Right atrium auricular region (tissue), 2 donors: ENCODE results near the gene WWOX. TPM values are rescaled to one million over a fixed set of nuclear protein-coding genes. Genes with fewer than 3 reads are reported as not detected.

Experiments used
- DNase-seq: peaks from one replicate; pipeline ENCODE4 v3.0.0-alpha.2; 2019; ENCODE audit warnings: low spot score
- H3K27ac ChIP-seq, 2 donors: fragments of 200-600 bp; sonication (generic); 1 replicate in 1 of 2; 2 replicates in 1 of 2; pipeline ENCODE4 v1.5.1; 2016 to 2019
- H3K27me3 ChIP-seq, 2 donors: fragments of 200-600 bp; sonication (generic); one replicate each; pipeline versions ENCODE4 v1.5.1 to v1.6.0; 2017 to 2019
- H3K36me3 ChIP-seq: fragments of 200-600 bp; sonication (generic); one replicate; pipeline ENCODE4 v1.5.1; 2016
- H3K4me1 ChIP-seq, 2 donors: fragments of 200-600 bp; sonication (generic); one replicate each; pipeline versions ENCODE4 v1.5.1 to v1.6.0; 2017 to 2019
- H3K4me3 ChIP-seq, 2 donors: fragments of 200-600 bp; sonication (generic); 1 replicate in 1 of 2; 2 replicates in 1 of 2; pipeline ENCODE4 v1.5.1; 2017 to 2019; ENCODE audit warnings: mild to moderate bottlenecking in 1 of 2, moderate library complexity in 1 of 2
- H3K9me3 ChIP-seq, 2 donors: fragments of 200-600 bp; sonication (generic); one replicate each; pipeline ENCODE4 v1.5.1; 2019
- total RNA-seq, 2 donors: library from RNA; depleted of rRNA; stranded (reverse); fragments of >200 nt; gene quantifications; one replicate each; pipeline ENCODE4 v1.1.0, GENCODE V29; 2016
- TF ChIP-seq, protein P1 (sequence below), 2 donors: fragments of 200-600 bp; sonication (generic); IDR thresholded peaks; one replicate each; pipeline ENCODE4 v1.5.1; 2019; ENCODE audit warnings: antibody characterized with exemption in 2 of 2

Gene WWOX
- total RNA-seq, 2 donors from 2014 or later = 14.8 to 20.8 TPM

DNA sequence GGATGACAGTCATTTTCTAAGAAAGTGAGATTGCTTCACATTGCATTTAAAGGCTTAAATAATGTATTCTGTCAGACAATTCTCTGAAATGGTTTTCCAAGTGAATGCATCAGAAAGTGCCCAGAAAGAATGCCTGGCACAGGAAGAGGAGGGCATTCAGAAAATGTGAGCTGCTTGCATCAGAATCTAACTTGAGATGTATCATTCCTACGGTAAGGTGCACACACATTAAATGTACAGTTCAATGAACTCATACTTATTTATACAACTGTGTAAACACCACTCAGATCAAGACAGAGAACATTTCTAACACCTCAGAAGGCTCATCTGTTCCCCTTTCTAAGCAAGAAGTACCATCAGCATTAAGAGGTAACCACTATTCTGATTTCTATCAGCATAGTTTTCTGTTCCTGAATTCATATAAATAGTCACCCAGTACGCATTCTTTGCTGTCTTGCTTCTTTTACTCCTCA is 863.0 kb downstream of the WWOX start:
- DNase-seq = no peak
- H3K36me3 ChIP-seq = no peaks in the 10 kb centered on the region
- H3K27ac ChIP-seq = no peak overlapping the region
- H3K4me3 ChIP-seq = no peak overlapping the region
- H3K27me3 ChIP-seq = no peaks in the 10 kb centered on the region
- peaks cover 0 to 7% of the 10 kb centered on the region in 2 donors for H3K9me3 ChIP-seq
- no peaks in the 10 kb centered on the region for H3K4me1 ChIP-seq
- TF ChIP-seq, protein P1, sequence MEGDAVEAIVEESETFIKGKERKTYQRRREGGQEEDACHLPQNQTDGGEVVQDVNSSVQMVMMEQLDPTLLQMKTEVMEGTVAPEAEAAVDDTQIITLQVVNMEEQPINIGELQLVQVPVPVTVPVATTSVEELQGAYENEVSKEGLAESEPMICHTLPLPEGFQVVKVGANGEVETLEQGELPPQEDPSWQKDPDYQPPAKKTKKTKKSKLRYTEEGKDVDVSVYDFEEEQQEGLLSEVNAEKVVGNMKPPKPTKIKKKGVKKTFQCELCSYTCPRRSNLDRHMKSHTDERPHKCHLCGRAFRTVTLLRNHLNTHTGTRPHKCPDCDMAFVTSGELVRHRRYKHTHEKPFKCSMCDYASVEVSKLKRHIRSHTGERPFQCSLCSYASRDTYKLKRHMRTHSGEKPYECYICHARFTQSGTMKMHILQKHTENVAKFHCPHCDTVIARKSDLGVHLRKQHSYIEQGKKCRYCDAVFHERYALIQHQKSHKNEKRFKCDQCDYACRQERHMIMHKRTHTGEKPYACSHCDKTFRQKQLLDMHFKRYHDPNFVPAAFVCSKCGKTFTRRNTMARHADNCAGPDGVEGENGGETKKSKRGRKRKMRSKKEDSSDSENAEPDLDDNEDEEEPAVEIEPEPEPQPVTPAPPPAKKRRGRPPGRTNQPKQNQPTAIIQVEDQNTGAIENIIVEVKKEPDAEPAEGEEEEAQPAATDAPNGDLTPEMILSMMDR (IDR thresholded peaks at IDR 0.05) = no peak

DNA sequence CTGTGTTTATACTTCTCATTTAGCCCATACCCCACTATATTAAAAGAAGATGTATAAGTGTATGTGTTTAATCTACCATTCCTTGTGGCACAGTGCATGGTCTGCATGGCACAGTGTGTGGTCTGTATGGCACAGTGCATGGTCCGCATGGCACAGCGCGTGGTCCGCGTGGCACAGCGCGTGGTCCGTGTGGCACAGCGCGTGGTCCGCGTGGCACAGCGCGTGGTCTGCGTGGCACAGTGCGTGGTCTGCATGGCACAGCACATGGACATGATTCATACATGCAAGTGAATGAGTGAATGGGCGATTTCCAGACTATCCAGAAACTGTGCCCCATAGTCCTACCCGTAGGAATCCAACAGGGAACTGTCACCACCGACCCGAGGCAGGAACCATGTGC is 868.5 kb downstream of the WWOX start:
- no peak overlapping the region for H3K27ac ChIP-seq
- peaks cover 0 to 7% of the 10 kb centered on the region in 2 donors for H3K9me3 ChIP-seq
- H3K4me3 ChIP-seq = no peak overlapping the region
- H3K4me1 ChIP-seq = no peaks in the 10 kb centered on the region
- TF ChIP-seq, protein P1 (IDR thresholded peaks at IDR 0.05) = no peak
- no peaks in the 10 kb centered on the region for H3K27me3 ChIP-seq
- no peaks in the 10 kb centered on the region for H3K36me3 ChIP-seq
- no peak for DNase-seq

DNA sequence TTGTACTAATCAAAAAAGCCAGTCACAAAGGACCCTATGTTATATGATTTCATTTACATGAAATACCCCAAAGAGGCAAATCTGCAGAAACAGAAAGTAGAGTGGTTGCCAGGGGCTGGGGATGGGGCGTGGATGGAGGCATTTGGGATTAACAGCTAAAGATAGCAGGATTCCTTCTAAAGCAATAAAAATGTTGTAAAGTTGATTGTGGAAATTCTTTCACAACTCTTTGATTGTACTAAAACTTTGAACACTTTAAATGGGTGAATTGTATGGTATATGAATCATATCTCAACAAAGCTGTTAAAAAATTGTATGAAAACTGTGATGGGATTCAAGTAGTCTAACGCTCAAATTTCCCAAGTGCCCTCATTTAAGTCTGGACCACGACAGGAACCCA is 870.3 kb downstream of the WWOX start:
- DNase-seq = no peak
- Histone ChIP-seq H3K4me1 (no peaks in the 10 kb centered on the region), H3K27me3 (no peaks in the 10 kb centered on the region), H3K9me3 (no peaks in the 10 kb centered on the region), H3K27ac (no peak overlapping the region), H3K4me3 (no peak overlapping the region), H3K36me3 (no peaks in the 10 kb centered on the region)
- TF ChIP-seq, protein P1 (IDR thresholded peaks at IDR 0.05) = no peak

DNA sequence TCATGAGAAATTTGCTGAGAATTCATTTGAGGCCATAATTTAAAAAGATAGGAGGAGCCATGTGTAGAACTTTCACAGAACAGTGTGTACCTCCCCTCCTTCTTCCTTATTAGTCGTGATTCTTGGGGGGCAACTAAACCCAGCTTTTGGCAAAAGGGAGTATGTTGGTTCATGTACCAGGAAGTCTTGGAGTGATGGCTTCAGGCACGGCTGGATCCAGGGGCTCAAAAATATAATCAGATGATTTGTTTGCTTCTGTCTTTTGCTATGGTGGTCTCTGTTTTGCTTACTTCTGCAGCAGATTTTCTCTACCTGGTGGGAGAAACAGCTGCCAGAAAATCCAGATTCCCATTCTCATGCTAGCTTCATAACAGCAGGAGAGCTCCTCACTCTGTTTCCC is 871.2 kb downstream of the WWOX start:
- Histone ChIP-seq H3K4me1 (no peaks in the 10 kb centered on the region), H3K27me3 (no peaks in the 10 kb centered on the region), H3K9me3 (no peaks in the 10 kb centered on the region), H3K27ac (no peak overlapping the region), H3K36me3 (no peaks in the 10 kb centered on the region), H3K4me3 (no peak overlapping the region)
- no peak for DNase-seq
- TF ChIP-seq, protein P1 (IDR thresholded peaks at IDR 0.05) = no peak

DNA sequence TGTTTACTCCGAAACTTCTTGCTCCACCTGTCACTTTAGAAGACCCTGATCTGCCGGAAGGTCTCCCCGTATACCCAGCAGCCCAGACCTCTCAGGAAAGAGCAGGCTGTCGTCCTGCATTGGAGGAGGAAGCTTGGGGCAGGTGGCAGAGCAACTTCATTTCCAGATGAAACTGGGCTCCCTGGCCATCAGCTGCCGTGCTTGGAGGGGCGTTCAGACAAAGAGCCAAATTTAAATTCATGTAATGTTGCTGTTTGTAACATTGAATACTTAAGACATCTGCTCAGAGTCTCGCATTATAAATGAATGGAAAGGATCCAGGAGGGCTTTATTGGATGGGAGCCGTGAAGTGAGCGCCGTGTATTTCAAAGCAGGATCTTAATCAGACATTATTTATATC is 872.6 kb downstream of the WWOX start:
- Histone ChIP-seq H3K4me1 (no peaks in the 10 kb centered on the region), H3K4me3 (no peak overlapping the region), H3K9me3 (no peaks in the 10 kb centered on the region), H3K27ac (no peak overlapping the region), H3K36me3 (no peaks in the 10 kb centered on the region), H3K27me3 (no peaks in the 10 kb centered on the region)
- TF ChIP-seq, protein P1 (IDR thresholded peaks at IDR 0.05) = no peak
- DNase-seq = no peak

DNA sequence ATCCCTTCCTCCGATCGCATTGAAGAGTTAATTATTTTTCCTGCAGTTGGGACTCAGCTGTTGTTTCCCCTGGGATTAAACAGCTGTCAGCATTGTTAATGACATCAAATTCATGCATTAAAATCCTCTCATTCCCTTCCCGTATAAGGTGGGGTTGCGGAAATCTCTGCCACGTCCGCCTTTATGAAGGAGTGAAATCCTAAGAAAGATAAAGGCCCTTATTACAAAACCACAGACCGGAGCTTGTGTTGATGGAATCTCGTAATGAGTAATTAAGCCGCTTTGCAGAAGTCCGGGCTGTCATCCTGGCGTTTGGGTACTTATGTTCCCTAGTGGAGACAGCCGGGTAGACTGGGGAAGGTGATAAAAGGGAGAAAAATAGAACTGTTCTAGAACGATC is 873.5 kb downstream of the WWOX start:
- no peaks in the 10 kb centered on the region for H3K9me3 ChIP-seq
- no peaks in the 10 kb centered on the region for H3K27me3 ChIP-seq
- no peak overlapping the region for H3K27ac ChIP-seq
- H3K36me3 ChIP-seq = no peaks in the 10 kb centered on the region
- H3K4me3 ChIP-seq = no peak overlapping the region
- no peak for DNase-seq
- TF ChIP-seq, protein P1 (IDR thresholded peaks at IDR 0.05) = no peak
- H3K4me1 ChIP-seq = no peaks in the 10 kb centered on the region
